GM23338 (cell line): ENCODE measurements around the gene ZNHIT1. TPM values are rescaled to one million over a fixed set of nuclear protein-coding genes. Genes with fewer than 3 reads are reported as not detected.

Experiments
- ATAC-seq: fragments of 200-7000 bp; cut with Tn5 transposase; 3 replicates; pipeline ENCODE4 v1.9.1; 2020
- DNase-seq: peaks from one replicate; pipeline ENCODE4 v3.0.0-alpha.2; 2015; ENCODE audit warnings: low spot score
- H2AFZ ChIP-seq: fragments of 200-600 bp; sonication (generic); 2 replicates; pipeline ENCODE4 v1.8.0; 2016; ENCODE audit warnings: antibody characterized with exemption, mild to moderate bottlenecking, moderate library complexity
- H3F3A ChIP-seq: fragments of 200-600 bp; sonication (generic); replicated peaks from 2 replicates; pipeline ENCODE4 v1.8.0; 2017; ENCODE audit warnings: antibody characterized with exemption, mixed run types, low read depth
- H3K27ac ChIP-seq: fragments of 200-600 bp; sonication (generic); 2 replicates; pipeline ENCODE4 v1.6.1; 2016; ENCODE audit warnings: low read depth
- H3K27me3 ChIP-seq: fragments of 200-600 bp; sonication (generic); 2 replicates; pipeline ENCODE4 v1.8.0; 2016; ENCODE audit warnings: mild to moderate bottlenecking, mixed run types, moderate library complexity; ENCODE audit not compliant: insufficient read depth
- H3K36me3 ChIP-seq: fragments of 200-600 bp; sonication (generic); 2 replicates; pipeline ENCODE4 v1.8.0; 2016; ENCODE audit warnings: mild to moderate bottlenecking; ENCODE audit not compliant: insufficient read depth
- H3K4me1 ChIP-seq: fragments of 200-600 bp; sonication (generic); 2 replicates; pipeline ENCODE4 v1.8.0; 2016; ENCODE audit warnings: mild to moderate bottlenecking, moderate library complexity; ENCODE audit not compliant: insufficient read depth
- H3K4me2 ChIP-seq: fragments of 200-600 bp; sonication (generic); 2 replicates; pipeline ENCODE4 v1.7.1; 2017; ENCODE audit warnings: mixed run types
- H3K4me3 ChIP-seq: fragments of 200-600 bp; sonication (generic); 2 replicates; pipeline ENCODE4 v1.6.1; 2016; ENCODE audit warnings: mixed run types
- H3K79me2 ChIP-seq: fragments of 200-600 bp; sonication (generic); replicated peaks from 2 replicates; pipeline ENCODE4 v1.8.0; 2017; ENCODE audit warnings: mild to moderate bottlenecking; ENCODE audit not compliant: insufficient read depth
- H3K9me2 ChIP-seq: fragments of 200-600 bp; sonication (generic); 2 replicates; pipeline ENCODE4 v1.8.0; 2017; ENCODE audit not compliant: insufficient read depth
- H4K20me1 ChIP-seq: fragments of 200-600 bp; sonication (generic); replicated peaks from 2 replicates; pipeline ENCODE4 v1.8.0; 2017; ENCODE audit warnings: mild to moderate bottlenecking; ENCODE audit not compliant: insufficient read depth
- H3K27ac Mint-ChIP-seq: 2 replicates; pipeline ENCODE4 v1.8.0; 2020; ENCODE audit warnings: inconsistent platforms, mild to moderate bottlenecking, moderate library complexity, mixed read lengths
- H3K27me3 Mint-ChIP-seq: 3 replicates; pipeline ENCODE4 v1.8.0; 2022; ENCODE audit warnings: low read depth, mild to moderate bottlenecking, moderate library complexity, mixed read lengths, inconsistent platforms; ENCODE audit not compliant: insufficient read depth, poor library complexity
- H3K36me3 Mint-ChIP-seq: 3 replicates; pipeline ENCODE4 v1.8.0; 2021; ENCODE audit warnings: low read depth, mild to moderate bottlenecking, inconsistent platforms, moderate library complexity, mixed read lengths
- H3K4me1 Mint-ChIP-seq: 3 replicates; pipeline ENCODE4 v1.8.0; 2020; ENCODE audit warnings: mild to moderate bottlenecking, inconsistent platforms, mixed read lengths
- H3K4me3 Mint-ChIP-seq: 3 replicates; pipeline ENCODE4 v1.8.0; 2021; ENCODE audit warnings: moderate library complexity, mild to moderate bottlenecking, inconsistent platforms, mixed read lengths
- H3K9me3 Mint-ChIP-seq: 3 replicates; pipeline ENCODE4 v1.8.0; 2020; ENCODE audit warnings: moderate library complexity, mild to moderate bottlenecking, inconsistent platforms, mixed read lengths
- CREB1 ChIP-seq: fragments of 250-450 bp; sonication (Bioruptor Pico); IDR thresholded peaks from 2 replicates; pipeline ENCODE4 v1.5.0; 2020; ENCODE audit warnings: low read depth, mild to moderate bottlenecking, moderate library complexity
- CTCF ChIP-seq, 2 experiments: fragments of 200-600 bp in 1 of 2; sonication (generic) in 1 of 2; conservative IDR thresholded peaks; 2 replicates each; pipeline versions ENCODE4 v1.5.1 to v1.6.1; 2016 to 2017; ENCODE audit warnings: antibody characterized with exemption in 2 of 2, low read depth in 2 of 2, mild to moderate bottlenecking in 2 of 2, moderate library complexity in 1 of 2
- EZH2 ChIP-seq: fragments of 200-600 bp; sonication (generic); IDR thresholded peaks from one replicate; pipeline ENCODE4 v1.8.0; 2017; ENCODE audit warnings: antibody characterized with exemption, mild to moderate bottlenecking, low read depth; ENCODE audit not compliant: unreplicated experiment
- NANOG ChIP-seq: IDR thresholded peaks from 2 replicates; pipeline ENCODE4 v1.6.1; 2016; ENCODE audit warnings: antibody characterized with exemption, borderline replicate concordance
- POLR2AphosphoS5 ChIP-seq: IDR thresholded peaks from 2 replicates; pipeline ENCODE4 v1.6.1; 2016; ENCODE audit warnings: antibody characterized with exemption, low read depth
- STAT1 ChIP-seq: IDR thresholded peaks from one replicate; pipeline ENCODE4 v1.6.1; 2016; ENCODE audit warnings: antibody characterized with exemption; ENCODE audit not compliant: unreplicated experiment
- ZNF114 ChIP-seq: fragments of 250-450 bp; sonication (Bioruptor Pico); IDR thresholded peaks from 2 replicates; pipeline ENCODE4 v1.5.0; 2020; ENCODE audit warnings: mild to moderate bottlenecking, moderate library complexity
- polyA plus RNA-seq: library from polyadenylated mRNA; unstranded; fragments of >200 nt; fragmentation: Nextera tagmentation; extraction: Ambion mirVana; gene quantifications from 2 replicates; pipeline ENCODE4 v1.2.1, GENCODE V29; 2016
- total RNA-seq: library from RNA; depleted of rRNA; stranded (reverse); fragments of >200 nt; shearing (Covaris generic); gene quantifications from 2 replicates; pipeline ENCODE4 v1.2.3, GENCODE V29; 2014
- TF ChIP-seq, protein P1 (sequence below): IDR thresholded peaks from 2 replicates; pipeline ENCODE4 v1.6.1; 2016; ENCODE audit warnings: antibody characterized with exemption
- TF ChIP-seq, protein P2 (sequence below): IDR thresholded peaks from one replicate; pipeline ENCODE4 v1.6.1; 2018; ENCODE audit warnings: antibody characterized with exemption; ENCODE audit not compliant: unreplicated experiment

Gene ZNHIT1
- total and polyA plus RNA-seq, 2 experiments from 2014 or later = 64.6 to 113 TPM

DNA sequence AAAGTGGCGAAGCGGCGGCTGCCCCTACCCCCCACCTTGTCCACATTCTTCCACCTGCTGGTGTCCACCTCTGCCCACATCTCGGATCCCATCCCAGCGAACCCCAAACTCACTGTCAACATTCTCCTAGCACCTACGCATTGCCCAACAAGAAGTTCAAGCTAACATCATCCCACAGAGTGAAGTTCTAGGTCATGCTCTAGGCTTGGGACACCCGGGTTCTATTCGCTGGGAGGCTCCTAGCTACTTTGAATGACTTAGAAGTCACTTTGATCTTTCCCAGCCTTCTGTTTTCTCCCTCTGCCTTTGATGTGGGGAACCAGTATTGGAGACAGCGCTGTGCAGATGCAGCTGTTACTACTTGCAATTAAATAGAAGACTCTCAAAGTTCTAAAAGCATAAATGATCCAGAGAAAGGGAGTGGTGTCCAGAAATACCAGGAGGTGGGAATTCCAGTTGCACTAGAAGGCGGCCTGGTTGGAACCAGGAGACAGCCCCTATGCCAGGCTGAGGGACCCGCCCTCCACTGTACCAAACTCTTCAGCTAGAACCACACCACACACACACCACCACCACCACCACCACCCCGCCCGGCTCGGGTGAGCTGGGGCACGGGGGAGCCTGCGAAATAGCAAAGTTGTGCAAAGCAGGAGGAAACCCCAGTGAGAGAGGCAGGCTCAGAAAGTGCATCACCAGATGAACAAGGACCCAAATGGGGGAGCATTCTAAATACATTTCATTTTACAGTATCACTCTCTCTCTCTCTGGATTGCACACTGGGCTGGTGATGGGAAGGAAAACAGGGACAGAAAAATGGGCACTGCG, 47.1 kb upstream of the ZNHIT1 start:
- Mint-ChIP-seq H3K4me1 (peaks cover 61% of the 10 kb centered on the region), H3K9me3 (peaks cover 4% of the 10 kb centered on the region; the same call in 2 of the 3 replicates), H3K36me3 (no peaks in the 10 kb centered on the region; the same call in 2 of the 3 replicates), H3K27ac (no peak overlapping the region), H3K27me3 (peaks cover 96% of the 10 kb centered on the region), H3K4me3 (peak overlapping the region; percentile 60)
- H4K20me1 ChIP-seq = peaks cover 3% of the 10 kb centered on the region; the same call in 1 of the 2 replicates
- TF ChIP-seq CTCF (conservative IDR thresholded peaks at IDR 0.05; ENCODE audit: low read depth in 2 of 2) = no peak
- peak; percentile 77 for TF ChIP-seq EZH2
- no peak for ATAC-seq
- peak overlapping the region; percentile 76 for H3K4me3 ChIP-seq
- DNase-seq = no peak
- peaks cover 20% of the 10 kb centered on the region for H3F3A ChIP-seq
- H3K27ac ChIP-seq = no peak overlapping the region
- H3K4me1 ChIP-seq = peaks cover 58% of the 10 kb centered on the region
- H3K9me2 ChIP-seq = no peaks in the 10 kb centered on the region
- no peak overlapping the region for H2AFZ ChIP-seq
- peak overlapping the region; percentile 98 for H3K4me2 ChIP-seq
- peaks cover 95% of the 10 kb centered on the region for H3K27me3 ChIP-seq
- no peaks in the 10 kb centered on the region for H3K79me2 ChIP-seq
- H3K36me3 ChIP-seq = no peaks in the 10 kb centered on the region

- H4K20me1 ChIP-seq = peaks cover 3% of the 10 kb centered on the region; the same call in 1 of the 2 replicates
- peaks cover 58% of the 10 kb centered on the region for H3K4me1 Mint-ChIP-seq
- H3K4me3 Mint-ChIP-seq = peak overlapping the region; percentile 60
- peaks cover 4% of the 10 kb centered on the region; the same call in 2 of the 3 replicates for H3K9me3 Mint-ChIP-seq
- H3K36me3 Mint-ChIP-seq = no peaks in the 10 kb centered on the region; the same call in 2 of the 3 replicates
- peaks cover 97% of the 10 kb centered on the region for H3K27me3 ChIP-seq
- H3K9me2 ChIP-seq = no peaks in the 10 kb centered on the region
- no peaks in the 10 kb centered on the region for H3K79me2 ChIP-seq
- peak overlapping the region; percentile 98 for H3K4me2 ChIP-seq
- peaks cover 55% of the 10 kb centered on the region for H3K4me1 ChIP-seq
- H3K27ac ChIP-seq = no peak overlapping the region
- peak overlapping the region; percentile 64 for H3K4me3 ChIP-seq
- H2AFZ ChIP-seq = 0 out of 2 replicates have a peak overlapping the region, but pooled peaks have one; percentile 23
- H3K36me3 ChIP-seq = no peaks in the 10 kb centered on the region
- peaks cover 20% of the 10 kb centered on the region for H3F3A ChIP-seq
- H3K27me3 Mint-ChIP-seq = peaks cover 98% of the 10 kb centered on the region
- no peak for ATAC-seq
- DNase-seq = no peak
- no peak overlapping the region for H3K27ac Mint-ChIP-seq
- TF ChIP-seq POLR2AphosphoS5 (no peak), CTCF (conservative IDR thresholded peaks at IDR 0.05; ENCODE audit: low read depth in 2 of 2) (peak in 1 of 2 experiments; percentile 25; a peak in 1 of 4 replicates), ZNF114 (no peak), CREB1 (CRISPR knock-in tag) (no peak), STAT1 (no peak), NANOG (no peak)
- TF ChIP-seq, protein P1, sequence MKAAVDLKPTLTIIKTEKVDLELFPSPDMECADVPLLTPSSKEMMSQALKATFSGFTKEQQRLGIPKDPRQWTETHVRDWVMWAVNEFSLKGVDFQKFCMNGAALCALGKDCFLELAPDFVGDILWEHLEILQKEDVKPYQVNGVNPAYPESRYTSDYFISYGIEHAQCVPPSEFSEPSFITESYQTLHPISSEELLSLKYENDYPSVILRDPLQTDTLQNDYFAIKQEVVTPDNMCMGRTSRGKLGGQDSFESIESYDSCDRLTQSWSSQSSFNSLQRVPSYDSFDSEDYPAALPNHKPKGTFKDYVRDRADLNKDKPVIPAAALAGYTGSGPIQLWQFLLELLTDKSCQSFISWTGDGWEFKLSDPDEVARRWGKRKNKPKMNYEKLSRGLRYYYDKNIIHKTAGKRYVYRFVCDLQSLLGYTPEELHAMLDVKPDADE = no peak
- TF ChIP-seq, protein P2, sequence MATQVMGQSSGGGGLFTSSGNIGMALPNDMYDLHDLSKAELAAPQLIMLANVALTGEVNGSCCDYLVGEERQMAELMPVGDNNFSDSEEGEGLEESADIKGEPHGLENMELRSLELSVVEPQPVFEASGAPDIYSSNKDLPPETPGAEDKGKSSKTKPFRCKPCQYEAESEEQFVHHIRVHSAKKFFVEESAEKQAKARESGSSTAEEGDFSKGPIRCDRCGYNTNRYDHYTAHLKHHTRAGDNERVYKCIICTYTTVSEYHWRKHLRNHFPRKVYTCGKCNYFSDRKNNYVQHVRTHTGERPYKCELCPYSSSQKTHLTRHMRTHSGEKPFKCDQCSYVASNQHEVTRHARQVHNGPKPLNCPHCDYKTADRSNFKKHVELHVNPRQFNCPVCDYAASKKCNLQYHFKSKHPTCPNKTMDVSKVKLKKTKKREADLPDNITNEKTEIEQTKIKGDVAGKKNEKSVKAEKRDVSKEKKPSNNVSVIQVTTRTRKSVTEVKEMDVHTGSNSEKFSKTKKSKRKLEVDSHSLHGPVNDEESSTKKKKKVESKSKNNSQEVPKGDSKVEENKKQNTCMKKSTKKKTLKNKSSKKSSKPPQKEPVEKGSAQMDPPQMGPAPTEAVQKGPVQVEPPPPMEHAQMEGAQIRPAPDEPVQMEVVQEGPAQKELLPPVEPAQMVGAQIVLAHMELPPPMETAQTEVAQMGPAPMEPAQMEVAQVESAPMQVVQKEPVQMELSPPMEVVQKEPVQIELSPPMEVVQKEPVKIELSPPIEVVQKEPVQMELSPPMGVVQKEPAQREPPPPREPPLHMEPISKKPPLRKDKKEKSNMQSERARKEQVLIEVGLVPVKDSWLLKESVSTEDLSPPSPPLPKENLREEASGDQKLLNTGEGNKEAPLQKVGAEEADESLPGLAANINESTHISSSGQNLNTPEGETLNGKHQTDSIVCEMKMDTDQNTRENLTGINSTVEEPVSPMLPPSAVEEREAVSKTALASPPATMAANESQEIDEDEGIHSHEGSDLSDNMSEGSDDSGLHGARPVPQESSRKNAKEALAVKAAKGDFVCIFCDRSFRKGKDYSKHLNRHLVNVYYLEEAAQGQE = no peak
Measured at GRCh38 chr7:101171442-101171837, 46.5 kb upstream of the ZNHIT1 start.
